Measurements from ENCODE around the gene FOCAD. TPM values are rescaled to one million over a fixed set of nuclear protein-coding genes. Genes with fewer than 3 reads are reported as not detected.
A peak's percentile ranks its signal among the peaks of the same experiment; 100 is the strongest.

The FOCAD gene
- total and polyA plus RNA-seq, 4 donors, result 6.8 to 62.1 (median 27.9) TPM

DNA sequence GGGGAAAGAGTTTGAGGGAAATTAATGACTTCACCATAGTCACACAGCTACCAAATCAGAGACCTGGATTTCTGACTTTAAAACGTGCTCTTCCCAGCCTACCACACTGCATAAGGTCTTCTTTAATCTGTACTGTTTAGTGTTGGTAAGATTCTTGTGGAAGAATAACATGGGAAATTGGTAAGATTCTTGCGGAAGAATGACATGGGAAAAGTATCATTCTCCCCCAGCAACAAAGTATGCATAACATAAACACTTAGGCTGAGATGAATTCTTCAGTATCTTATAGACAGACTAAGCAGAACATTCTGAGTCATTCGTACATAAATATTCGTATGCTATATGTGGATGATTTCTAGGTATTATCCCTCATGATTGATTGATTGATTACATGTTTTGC is 170.4 kb downstream of the FOCAD start:
- Histone ChIP-seq H3K36me3 (ENCODE audit: control insufficient read depth in 4 of 4, insufficient read depth in 4 of 4, low read length in 4 of 4) (no peaks in the 10 kb centered on the region), H3K27ac (ENCODE audit: low read depth in 1 of 2, low read length in 1 of 2) (no peak overlapping the region), H3K9ac (ENCODE audit: insufficient read depth in 1 of 2, low read length in 2 of 2) (no peak overlapping the region), H3K27me3 (ENCODE audit: control insufficient read depth in 3 of 3, insufficient read depth in 3 of 3, low read length in 2 of 3) (no peaks in the 10 kb centered on the region), H3K4me3 (no peak overlapping the region), H3K4me1 (ENCODE audit: control insufficient read depth in 5 of 5, insufficient read depth in 5 of 5, low read length in 5 of 5) (peaks cover 0 to 3% (median 0%) of the 10 kb centered on the region in 5 donors), H3K9me3 (ENCODE audit: control insufficient read depth in 4 of 4, insufficient read depth in 3 of 4, low read length in 3 of 4) (no peaks in the 10 kb centered on the region)
- DNase-seq (no peak), ATAC-seq (ENCODE audit: insufficient read depth, low FRiP score) (no peak)
- TF ChIP-seq, protein P1, sequence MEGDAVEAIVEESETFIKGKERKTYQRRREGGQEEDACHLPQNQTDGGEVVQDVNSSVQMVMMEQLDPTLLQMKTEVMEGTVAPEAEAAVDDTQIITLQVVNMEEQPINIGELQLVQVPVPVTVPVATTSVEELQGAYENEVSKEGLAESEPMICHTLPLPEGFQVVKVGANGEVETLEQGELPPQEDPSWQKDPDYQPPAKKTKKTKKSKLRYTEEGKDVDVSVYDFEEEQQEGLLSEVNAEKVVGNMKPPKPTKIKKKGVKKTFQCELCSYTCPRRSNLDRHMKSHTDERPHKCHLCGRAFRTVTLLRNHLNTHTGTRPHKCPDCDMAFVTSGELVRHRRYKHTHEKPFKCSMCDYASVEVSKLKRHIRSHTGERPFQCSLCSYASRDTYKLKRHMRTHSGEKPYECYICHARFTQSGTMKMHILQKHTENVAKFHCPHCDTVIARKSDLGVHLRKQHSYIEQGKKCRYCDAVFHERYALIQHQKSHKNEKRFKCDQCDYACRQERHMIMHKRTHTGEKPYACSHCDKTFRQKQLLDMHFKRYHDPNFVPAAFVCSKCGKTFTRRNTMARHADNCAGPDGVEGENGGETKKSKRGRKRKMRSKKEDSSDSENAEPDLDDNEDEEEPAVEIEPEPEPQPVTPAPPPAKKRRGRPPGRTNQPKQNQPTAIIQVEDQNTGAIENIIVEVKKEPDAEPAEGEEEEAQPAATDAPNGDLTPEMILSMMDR (IDR thresholded peaks at IDR 0.05; ENCODE audit: control extremely low read depth, extremely low read depth), result no peak
- WGBS, 2 donors, result 80 to 84% methylated on average over 4 of the region's 4 CpGs

DNA sequence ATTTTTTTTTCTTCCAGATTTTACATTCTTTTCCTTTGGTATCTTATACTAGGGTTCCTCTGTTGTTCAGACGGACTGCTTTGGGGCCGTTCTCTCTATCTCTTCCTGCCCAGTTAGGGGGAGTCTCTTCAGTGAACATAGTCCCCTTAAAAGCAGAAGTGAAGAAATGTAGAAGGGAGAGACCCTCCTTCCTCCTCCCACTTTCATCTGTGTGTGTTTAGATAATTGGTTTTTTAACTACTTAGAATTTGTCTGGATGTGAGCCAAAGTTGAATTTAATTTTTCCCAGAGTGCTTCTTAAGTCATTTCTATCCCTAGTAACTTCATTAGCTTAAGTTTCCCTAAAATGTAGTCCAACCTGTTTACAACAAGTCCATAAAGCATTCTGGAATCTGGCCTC is 179.9 kb downstream of the FOCAD start:
- Histone ChIP-seq H3K36me3 (ENCODE audit: control insufficient read depth in 4 of 4, insufficient read depth in 4 of 4, low read length in 4 of 4) (peaks cover 0 to 3% (median 0%) of the 10 kb centered on the region in 4 donors), H3K9ac (ENCODE audit: insufficient read depth in 1 of 2, low read length in 2 of 2) (no peak overlapping the region), H3K27me3 (ENCODE audit: control insufficient read depth in 3 of 3, insufficient read depth in 3 of 3, low read length in 2 of 3) (no peaks in the 10 kb centered on the region), H3K4me3 (no peak overlapping the region), H3K9me3 (ENCODE audit: control insufficient read depth in 4 of 4, insufficient read depth in 3 of 4, low read length in 3 of 4) (no peaks in the 10 kb centered on the region), H3K27ac (ENCODE audit: low read depth in 1 of 2, low read length in 1 of 2) (no peak overlapping the region), H3K4me1 (ENCODE audit: control insufficient read depth in 5 of 5, insufficient read depth in 5 of 5, low read length in 5 of 5) (no peaks in the 10 kb centered on the region)
- ATAC-seq (ENCODE audit: insufficient read depth, low FRiP score) (no peak), DNase-seq (peak in 1 of 3 donors; percentile 38)
- TF ChIP-seq, protein P1 (IDR thresholded peaks at IDR 0.05; ENCODE audit: control extremely low read depth, extremely low read depth), result no peak
- 39 to 68% methylated on average over 2 of the region's 2 CpGs for WGBS, 2 donors

DNA sequence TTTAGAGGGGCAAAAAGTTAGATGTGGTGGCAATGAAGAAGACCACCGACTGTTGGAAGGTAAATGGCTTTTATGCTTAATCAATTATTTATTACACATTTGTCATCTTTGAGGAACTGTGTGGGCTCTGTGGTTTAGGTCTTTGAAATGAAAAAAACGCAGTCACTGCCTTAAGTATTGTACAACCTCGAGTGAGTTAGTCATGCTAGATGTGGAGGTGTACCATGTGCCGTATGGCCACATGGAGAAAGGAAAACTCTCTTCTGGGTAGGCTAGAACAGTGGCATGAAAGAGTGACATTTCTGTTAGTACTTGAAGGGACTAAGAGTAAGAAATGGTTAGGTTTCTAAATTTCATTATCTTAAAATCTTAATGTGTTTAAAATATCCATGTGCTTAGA is 181.3 kb downstream of the FOCAD start:
- H3K9ac ChIP-seq (ENCODE audit: insufficient read depth in 1 of 2, low read length in 2 of 2), result no peak overlapping the region
- TF ChIP-seq, protein P1 (IDR thresholded peaks at IDR 0.05; ENCODE audit: control extremely low read depth, extremely low read depth), result no peak
- H3K27me3 ChIP-seq (ENCODE audit: control insufficient read depth in 3 of 3, insufficient read depth in 3 of 3, low read length in 2 of 3), result no peaks in the 10 kb centered on the region
- no peak for ATAC-seq (ENCODE audit: insufficient read depth, low FRiP score)
- WGBS, 2 donors, result 48 to 66% methylated on average over 4 of the region's 4 CpGs
- no peaks in the 10 kb centered on the region for H3K4me1 ChIP-seq (ENCODE audit: control insufficient read depth in 5 of 5, insufficient read depth in 5 of 5, low read length in 5 of 5)
- no peaks in the 10 kb centered on the region for H3K9me3 ChIP-seq (ENCODE audit: control insufficient read depth in 4 of 4, insufficient read depth in 3 of 4, low read length in 3 of 4)
- no peak for DNase-seq
- H3K4me3 ChIP-seq, result no peak overlapping the region
- peaks cover 0 to 3% (median 0%) of the 10 kb centered on the region in 4 donors for H3K36me3 ChIP-seq (ENCODE audit: control insufficient read depth in 4 of 4, insufficient read depth in 4 of 4, low read length in 4 of 4)
- no peak overlapping the region for H3K27ac ChIP-seq (ENCODE audit: low read depth in 1 of 2, low read length in 1 of 2)

DNA sequence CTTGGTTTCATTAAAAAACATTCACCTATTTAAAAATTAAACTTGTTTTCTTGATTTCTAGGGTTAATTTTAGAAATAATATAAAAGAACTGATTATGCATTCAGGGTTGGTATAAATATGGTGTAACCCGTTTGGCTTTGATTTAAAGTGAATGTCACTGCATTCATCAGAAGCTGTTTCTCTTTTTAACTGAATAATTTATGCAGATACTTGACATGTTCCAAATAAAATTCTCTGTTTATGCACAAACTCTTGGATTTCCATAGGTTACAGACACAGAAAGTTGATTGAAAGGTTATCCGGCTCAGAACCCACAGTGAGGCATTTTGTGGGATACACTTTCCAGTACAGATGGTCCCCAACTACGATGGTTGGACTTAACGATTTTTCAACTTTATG is 186.1 kb downstream of the FOCAD start:
- 95 to 98% methylated on average over 4 of the region's 4 CpGs for WGBS, 2 donors
- ATAC-seq (ENCODE audit: insufficient read depth, low FRiP score), result no peak
- H3K36me3 ChIP-seq (ENCODE audit: control insufficient read depth in 4 of 4, insufficient read depth in 4 of 4, low read length in 4 of 4), result no peaks in the 10 kb centered on the region
- DNase-seq, result no peak
- TF ChIP-seq, protein P1 (IDR thresholded peaks at IDR 0.05; ENCODE audit: control extremely low read depth, extremely low read depth), result no peak
- no peaks in the 10 kb centered on the region for H3K27me3 ChIP-seq (ENCODE audit: control insufficient read depth in 3 of 3, insufficient read depth in 3 of 3, low read length in 2 of 3)
- H3K27ac ChIP-seq (ENCODE audit: low read depth in 1 of 2, low read length in 1 of 2), result no peak overlapping the region
- H3K4me3 ChIP-seq, result no peak overlapping the region
- peaks cover 0 to 3% (median 0%) of the 10 kb centered on the region in 5 donors for H3K4me1 ChIP-seq (ENCODE audit: control insufficient read depth in 5 of 5, insufficient read depth in 5 of 5, low read length in 5 of 5)
- no peak overlapping the region for H3K9ac ChIP-seq (ENCODE audit: insufficient read depth in 1 of 2, low read length in 2 of 2)
- no peaks in the 10 kb centered on the region for H3K9me3 ChIP-seq (ENCODE audit: control insufficient read depth in 4 of 4, insufficient read depth in 3 of 4, low read length in 3 of 4)
